Hematopoietic multipotent progenitor cell treated with erythropoietin and hydrocortisone succinate and interleukin-3 and kit ligand, for 17 days (in vitro differentiated cells): ENCODE measurements around the gene THSD7A.

Source experiments
- DNase-seq: peaks from one replicate; pipeline ENCODE4 v3.0.0-alpha.2; 2015; ENCODE audit warnings: low spot score

Gene THSD7A

GRCh38 chr7:11638011-11638774 lies 193.8 kb downstream of the THSD7A start:
- no peak for DNase-seq

DNA sequence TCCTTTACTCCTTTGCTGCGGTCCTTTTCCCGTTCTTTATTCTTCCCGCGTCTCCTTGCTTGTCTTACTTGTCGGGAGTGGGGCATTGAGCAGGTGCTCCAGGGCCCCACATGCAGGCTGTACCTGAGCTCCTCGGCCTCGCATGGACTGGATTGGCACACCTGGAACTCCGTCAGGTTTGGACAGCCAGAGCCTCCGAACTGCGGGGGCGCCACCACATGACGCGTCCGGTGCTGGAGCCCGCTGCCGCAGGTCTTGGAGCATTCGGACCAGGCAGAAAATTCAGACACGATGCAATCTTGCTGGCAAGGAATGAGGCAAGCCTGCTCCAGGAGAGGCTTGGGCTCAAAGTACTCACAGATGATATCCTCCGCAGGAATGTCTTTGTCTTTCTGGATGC lies 195.7 kb downstream of the THSD7A start:
- DNase-seq: no peak

DNA sequence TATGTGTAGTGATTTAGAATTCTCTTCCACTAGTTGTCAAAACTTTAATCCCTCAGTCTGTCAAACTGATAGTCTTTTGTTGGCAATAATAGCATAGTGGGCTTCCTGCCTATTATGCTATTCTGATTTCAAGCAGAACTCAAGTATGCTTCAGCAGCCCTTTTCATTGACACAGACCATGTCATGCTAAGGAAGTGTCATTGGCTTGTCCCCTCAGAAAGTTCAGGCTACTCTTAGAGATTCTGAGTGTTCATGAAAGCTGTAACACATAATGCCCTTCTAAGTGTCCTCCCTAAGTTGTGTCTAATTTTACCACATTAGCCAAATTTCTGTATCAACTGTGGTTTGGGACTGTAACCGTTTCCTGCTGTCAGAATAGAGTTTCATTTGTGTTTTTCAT lies 198.7 kb downstream of the THSD7A start:
- DNase-seq: no peak

DNA sequence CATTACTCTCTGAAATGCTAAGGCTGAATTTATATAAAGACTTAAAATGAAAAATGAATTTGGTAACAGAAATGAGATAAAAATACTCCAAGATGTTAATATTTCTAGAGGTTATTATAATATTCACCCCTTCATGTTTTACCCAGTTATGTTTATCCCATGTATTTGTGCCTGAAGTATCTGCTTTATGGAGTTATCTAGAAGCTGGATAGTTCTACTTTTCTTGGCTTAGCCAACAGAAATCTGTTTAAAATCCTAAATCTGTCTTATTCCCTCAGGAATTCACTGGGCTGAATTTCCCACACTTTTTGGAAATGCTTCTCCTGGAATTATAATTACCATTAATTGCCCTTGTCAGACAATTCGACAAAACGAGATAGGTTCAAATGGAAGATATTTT lies 201.6 kb downstream of the THSD7A start:
- DNase-seq: no peak

GRCh38 chr7:11625669-11626068 lies 206.3 kb downstream of the THSD7A start:
- DNase-seq: no peak

DNA sequence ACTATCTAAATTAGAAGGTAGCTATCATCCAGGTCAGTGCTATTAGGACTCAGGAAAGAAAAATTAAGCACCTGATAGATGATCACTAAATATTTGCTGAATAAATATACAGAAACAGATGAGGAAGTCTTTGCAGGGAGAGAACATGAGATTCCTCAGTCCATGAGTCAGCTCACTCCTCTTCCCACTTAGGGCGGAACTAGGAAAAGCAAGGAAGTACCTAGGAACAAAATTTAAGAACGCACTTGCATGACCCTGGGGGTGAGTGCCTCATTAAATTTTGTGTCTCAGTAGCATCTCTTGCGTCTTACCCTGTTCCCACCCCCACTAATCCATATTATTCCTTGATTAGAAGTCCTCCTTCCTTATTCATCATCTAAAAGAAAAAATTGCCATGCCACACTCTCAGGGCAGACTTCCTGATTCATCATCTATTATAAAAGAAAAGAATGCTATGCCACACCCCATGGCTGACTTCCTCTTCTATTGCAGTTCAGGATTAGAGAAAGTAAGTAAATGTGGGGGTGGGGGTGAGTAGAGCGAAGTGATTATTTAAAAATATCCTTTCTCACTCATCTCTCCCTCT lies 208.8 kb downstream of the THSD7A start:
- no peak for DNase-seq

GRCh38 chr7:11620406-11621253 lies 211.4 kb downstream of the THSD7A start:
- no peak for DNase-seq

GRCh38 chr7:11616466-11616865 lies 215.5 kb downstream of the THSD7A start:
- DNase-seq: no peak

DNA sequence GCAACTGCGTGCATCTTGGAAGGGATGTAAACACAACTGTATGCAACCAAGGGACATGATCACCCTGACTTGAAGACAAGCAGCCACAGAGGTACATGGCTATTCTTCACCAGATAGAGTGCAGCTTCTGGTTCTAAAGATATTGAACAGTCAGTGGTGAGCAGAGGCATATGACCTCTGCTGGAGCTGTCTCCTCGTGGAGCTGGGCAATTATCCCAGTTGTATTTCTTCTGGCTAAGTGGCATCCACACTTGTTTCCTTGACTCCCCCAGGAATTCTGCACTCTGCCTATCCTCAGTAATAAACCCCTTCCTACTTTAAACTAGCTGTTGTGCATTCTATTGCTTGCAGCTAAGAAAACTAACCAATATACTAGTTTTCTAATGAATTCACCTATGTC lies 216.8 kb downstream of the THSD7A start:
- no peak for DNase-seq

DNA sequence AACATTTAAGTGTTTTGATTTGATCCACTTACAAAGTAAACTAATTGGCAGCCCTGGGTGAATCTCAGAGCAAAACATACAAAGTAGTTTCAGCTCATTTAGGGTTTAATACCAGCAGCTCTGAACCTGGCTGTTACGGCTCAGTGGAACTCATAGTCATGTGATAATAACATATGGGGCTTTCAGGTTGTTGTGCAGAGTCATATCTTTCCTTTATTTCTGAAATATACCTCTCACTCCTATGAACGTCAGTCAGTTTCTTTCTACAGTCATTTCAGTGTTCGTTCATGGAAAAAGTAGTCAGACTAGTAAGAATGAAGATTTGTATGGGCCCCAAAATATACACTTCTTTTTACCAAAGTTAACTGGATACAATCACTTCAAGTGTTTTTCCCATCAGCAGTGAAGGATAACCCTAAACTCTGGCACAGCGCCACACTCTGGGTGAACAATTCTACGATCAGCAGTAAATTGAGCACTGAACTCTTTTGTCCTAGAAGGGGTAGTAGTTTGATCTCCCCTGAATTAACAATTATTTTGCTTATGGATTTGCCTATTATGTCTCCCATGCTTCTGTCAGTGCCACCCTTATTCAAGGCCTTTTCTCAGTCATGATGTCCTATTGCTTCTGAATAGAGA lies 218.6 kb downstream of the THSD7A start:
- no peak for DNase-seq

DNA sequence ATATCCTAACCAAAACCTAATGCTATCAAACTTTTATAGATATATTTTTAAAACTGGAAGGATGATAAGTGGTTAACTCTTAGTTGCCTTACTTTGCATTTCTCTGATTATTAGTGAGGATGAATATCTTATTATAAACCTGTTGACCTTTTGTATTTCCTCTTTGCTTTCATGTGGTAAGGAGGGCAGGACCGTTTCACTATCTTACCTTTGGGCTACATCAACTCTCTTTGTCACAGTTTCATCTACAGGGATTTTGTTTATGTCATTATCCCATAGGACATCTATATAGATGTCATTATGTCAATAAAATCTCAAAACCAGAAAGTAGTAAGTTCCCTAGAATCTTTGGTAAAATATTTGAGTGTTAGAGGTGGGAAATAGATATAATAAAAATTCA lies 219.3 kb downstream of the THSD7A start:
- no peak for DNase-seq

GRCh38 chr7:11609096-11609670 lies 222.8 kb downstream of the THSD7A start:
- no peak for DNase-seq

- no peak for DNase-seq
These were observed 224.3 kb downstream of the THSD7A start for GRCh38 chr7:11607686-11608085.

DNA sequence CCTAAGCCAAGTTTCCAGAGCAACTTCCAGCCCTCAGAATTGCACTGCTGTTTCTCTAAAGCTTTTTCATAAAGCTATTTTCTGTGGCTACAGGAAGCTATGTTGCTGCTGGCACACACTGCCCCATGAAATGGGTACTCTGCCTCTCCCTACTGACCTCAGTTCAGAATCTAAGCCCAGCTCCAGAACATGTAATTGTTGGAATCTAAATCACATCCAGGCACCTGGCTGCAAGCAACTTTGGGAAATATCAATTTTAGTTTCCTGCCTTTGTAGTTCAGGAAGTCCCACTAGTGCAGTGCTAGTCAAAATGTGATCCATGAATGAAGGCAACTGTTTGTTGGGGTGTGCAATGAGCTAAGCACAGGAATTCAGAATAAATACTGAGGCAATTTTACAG lies 226.2 kb downstream of the THSD7A start:
- DNase-seq: no peak

DNA sequence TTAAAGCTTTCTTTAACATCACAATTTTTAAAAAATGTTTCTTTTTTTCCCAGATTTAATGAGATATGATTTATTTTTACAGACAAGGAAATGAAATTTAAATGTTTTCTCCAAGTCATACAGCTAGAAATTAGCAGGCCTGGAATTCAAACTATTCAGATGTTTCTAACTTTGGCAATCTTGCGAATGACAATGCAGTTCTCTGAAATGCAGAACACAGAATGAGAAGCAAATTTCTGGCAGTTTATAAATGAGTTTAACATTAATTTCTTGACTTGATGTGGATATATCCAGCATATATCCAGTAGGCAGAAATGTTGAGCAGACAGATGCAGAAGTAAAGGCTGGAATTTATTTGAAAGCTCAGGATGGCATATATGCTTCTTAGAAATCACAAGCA lies 227.5 kb downstream of the THSD7A start:
- DNase-seq: no peak

DNA sequence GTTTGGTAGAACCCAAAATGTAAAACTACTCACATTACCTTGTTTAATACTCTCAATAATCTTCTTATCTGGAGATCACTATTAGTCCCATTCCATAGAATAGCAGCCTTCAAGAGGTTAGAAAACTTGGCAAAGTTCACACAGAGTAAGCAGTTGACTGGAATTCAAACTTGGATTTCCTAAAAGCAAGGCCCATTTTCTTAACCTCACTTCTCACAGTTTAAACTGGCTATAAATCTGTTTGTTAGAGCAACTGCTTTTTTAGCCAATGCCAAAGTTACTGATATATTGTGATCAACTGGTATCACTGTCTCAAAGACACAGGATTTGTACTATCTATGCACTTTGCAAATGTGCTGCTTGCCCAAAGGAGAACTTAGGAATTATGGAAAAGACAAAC lies 230.2 kb downstream of the THSD7A start:
- DNase-seq: no peak

- no peak for DNase-seq
These were observed 238.7 kb downstream of the THSD7A start for GRCh38 chr7:11593322-11593721.

- no peak for DNase-seq
These were observed 239.3 kb downstream of the THSD7A start for GRCh38 chr7:11592699-11593098.

DNA sequence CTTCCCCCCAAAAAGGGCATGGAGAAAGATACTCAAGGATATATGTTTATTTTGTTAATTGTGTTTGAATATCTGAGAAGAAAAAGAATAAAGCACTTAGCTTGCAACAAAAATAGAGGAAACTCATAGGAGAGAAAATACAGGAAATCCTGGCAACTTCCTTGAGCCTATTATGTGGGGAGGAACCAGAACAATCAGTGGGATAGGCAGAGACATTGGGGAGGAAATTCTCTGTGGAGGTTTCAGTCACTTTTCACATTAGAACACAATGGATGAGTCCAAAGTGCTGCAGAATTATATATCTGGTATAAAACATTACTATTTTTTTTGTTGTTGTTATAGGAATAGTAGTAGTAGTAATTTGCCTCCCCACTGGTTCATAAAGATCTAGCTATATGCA lies 240.1 kb downstream of the THSD7A start:
- no peak for DNase-seq

DNA sequence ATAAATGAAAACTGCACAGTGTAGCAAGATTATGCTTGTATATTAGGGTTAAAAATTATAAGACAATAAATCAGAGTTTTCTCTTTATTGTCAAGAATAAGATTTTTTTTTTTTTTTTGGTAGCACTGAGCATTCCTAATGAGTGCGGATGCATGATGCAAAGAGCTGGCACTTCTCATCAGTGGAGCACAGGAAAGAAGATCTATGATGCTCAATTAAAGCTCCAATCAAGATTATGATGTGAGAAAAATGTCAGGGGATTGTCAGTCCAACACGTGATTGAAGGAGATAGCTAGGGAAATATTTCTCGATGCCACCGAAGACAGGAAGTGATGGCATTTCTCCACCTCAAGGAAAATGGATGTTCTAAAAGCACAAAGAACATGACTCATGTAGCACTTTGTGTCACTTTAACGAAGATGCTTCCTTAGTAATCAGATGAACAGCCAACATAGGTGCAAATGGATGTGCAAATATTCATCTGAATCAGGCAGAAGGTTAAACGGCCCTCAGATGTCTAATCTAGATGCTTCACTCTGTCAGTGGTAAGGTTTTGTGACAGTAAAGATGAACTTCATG lies 240.9 kb downstream of the THSD7A start:
- DNase-seq: no peak

GRCh38 chr7:11589251-11589650 lies 242.7 kb downstream of the THSD7A start:
- DNase-seq: no peak

DNA sequence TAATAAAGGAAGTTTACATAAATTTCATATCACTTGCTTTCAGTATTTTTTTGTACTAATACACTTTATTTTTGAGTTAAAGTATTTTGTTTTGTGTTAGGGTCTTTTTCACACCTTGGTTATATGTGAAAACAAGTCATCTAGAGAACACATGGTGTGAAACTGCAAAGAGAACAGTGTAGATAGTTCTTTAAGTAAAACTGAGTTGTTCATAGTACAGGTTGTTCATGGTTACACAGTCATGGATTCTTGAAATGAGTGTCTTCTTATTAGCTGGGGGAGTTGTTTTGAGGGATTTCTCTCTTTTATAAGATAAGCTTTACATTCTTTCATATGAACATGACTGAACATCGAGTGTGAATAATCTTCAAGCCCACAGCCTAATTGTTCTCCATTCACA lies 244.2 kb downstream of the THSD7A start:
- no peak for DNase-seq
